CD14-positive monocyte (primary cell): ENCODE results near the gene LPGAT1. TPM values are rescaled to one million over a fixed set of nuclear protein-coding genes. Genes with fewer than 3 reads are reported as not detected.

Experiments
- DNase-seq, 3 donors: peaks; one replicate each; pipeline ENCODE4 v3.0.0-alpha.2; 2011 to 2022
- H2AFZ ChIP-seq: 2 replicates; pipeline ENCODE4 v1.6.0; 2012; ENCODE audit warnings: mild to moderate bottlenecking, low read depth, low read length, inconsistent platforms; ENCODE audit not compliant: insufficient read depth, poor library complexity, severe bottlenecking
- H3K27ac ChIP-seq, 2 donors: 1 replicate in 1 of 2; 2 replicates in 1 of 2; pipeline ENCODE4 v1.5.1; 2012 to 2013; ENCODE audit warnings: low read length in 2 of 2, control low read depth in 1 of 2, inconsistent platforms in 1 of 2, low read depth in 1 of 2, mild to moderate bottlenecking in 1 of 2
- H3K27me3 ChIP-seq, 2 donors: one replicate each; pipeline versions ENCODE4 v1.6.0 to v1.6.1; 2011 to 2013; ENCODE audit warnings: low read length in 2 of 2; ENCODE audit not compliant: control insufficient read depth in 2 of 2, insufficient read depth in 2 of 2
- H3K36me3 ChIP-seq, 2 donors: replicated peaks in 1 of 2; 1 replicate in 1 of 2; 2 replicates in 1 of 2; pipeline versions ENCODE4 v1.5.1 to v1.6.1; 2012 to 2013; ENCODE audit warnings: low read length in 2 of 2, control low read depth in 1 of 2, inconsistent platforms in 1 of 2, mild to moderate bottlenecking in 1 of 2; ENCODE audit not compliant: insufficient read depth in 2 of 2, control insufficient read depth in 1 of 2
- H3K4me1 ChIP-seq, 2 donors: 1 replicate in 1 of 2; 2 replicates in 1 of 2; pipeline versions ENCODE4 v1.5.1 to v1.6.1; 2012 to 2013; ENCODE audit warnings: low read length in 2 of 2, control low read depth in 1 of 2, inconsistent platforms in 1 of 2, mild to moderate bottlenecking in 1 of 2, moderate library complexity in 1 of 2; ENCODE audit not compliant: insufficient read depth in 2 of 2, control insufficient read depth in 1 of 2
- H3K4me2 ChIP-seq: replicated peaks from 2 replicates; pipeline ENCODE3; 2012; ENCODE audit warnings: low read length, moderate library complexity, mild to moderate bottlenecking; ENCODE audit not compliant: poor library complexity, severe bottlenecking; ENCODE audit errors: extremely low read depth
- H3K4me3 ChIP-seq, 3 experiments: fragments of 200-600 bp in 1 of 3; sonication (generic) in 1 of 3; replicated peaks in 1 of 3; 1 replicate in 2 of 3; 2 replicates in 1 of 3; pipeline ENCODE4 v1.5.1; 2011 to 2013; ENCODE audit warnings: low read length in 3 of 3, mild to moderate bottlenecking in 3 of 3, control low read depth in 2 of 3, low read depth in 2 of 3, inconsistent platforms in 1 of 3, moderate library complexity in 1 of 3
- H3K79me2 ChIP-seq: 2 replicates; pipeline ENCODE4 v1.6.0; 2012; ENCODE audit warnings: mild to moderate bottlenecking, control low read depth, inconsistent platforms, low read length, moderate library complexity; ENCODE audit not compliant: insufficient read depth
- H3K9ac ChIP-seq: 2 replicates; pipeline ENCODE4 v1.6.0; 2017; ENCODE audit warnings: low read length, mild to moderate bottlenecking; ENCODE audit not compliant: insufficient read depth, poor library complexity, severe bottlenecking
- H3K9me3 ChIP-seq, 2 donors: replicated peaks in 1 of 2; 1 replicate in 1 of 2; 2 replicates in 1 of 2; pipeline versions ENCODE4 v1.5.1 to v1.6.1; 2012 to 2013; ENCODE audit warnings: low read length in 2 of 2, control low read depth in 1 of 2; ENCODE audit not compliant: control insufficient read depth in 1 of 2, insufficient read depth in 1 of 2
- H4K20me1 ChIP-seq: 2 replicates; pipeline ENCODE4 v1.6.0; 2012; ENCODE audit warnings: mild to moderate bottlenecking, low read length, control low read depth, moderate library complexity; ENCODE audit not compliant: insufficient read depth
- H3K27ac Mint-ChIP-seq, 7 donors: one replicate each; pipeline ENCODE4 v1.8.0; 2020; ENCODE audit warnings: mild to moderate bottlenecking in 7 of 7, mixed read lengths in 7 of 7, moderate library complexity in 6 of 7, inconsistent platforms in 2 of 7
- H3K27me3 Mint-ChIP-seq, 3 donors: one replicate each; pipeline ENCODE4 v1.8.0; 2021 to 2022; ENCODE audit warnings: low read depth in 3 of 3, mild to moderate bottlenecking in 3 of 3, mixed read lengths in 3 of 3, moderate library complexity in 3 of 3, inconsistent platforms in 1 of 3
- H3K36me3 Mint-ChIP-seq, 2 donors: one replicate each; pipeline ENCODE4 v1.8.0; 2020; ENCODE audit warnings: mixed read lengths in 2 of 2, inconsistent platforms in 1 of 2, mild to moderate bottlenecking in 1 of 2
- H3K4me1 Mint-ChIP-seq: one replicate; pipeline ENCODE4 v1.8.0; 2020; ENCODE audit warnings: mild to moderate bottlenecking, mixed read lengths
- H3K4me3 Mint-ChIP-seq, 2 donors: one replicate each; pipeline ENCODE4 v1.8.0; 2020; ENCODE audit warnings: mild to moderate bottlenecking in 2 of 2, mixed read lengths in 2 of 2, moderate library complexity in 1 of 2
- H3K9me3 Mint-ChIP-seq, 7 donors: one replicate each; pipeline ENCODE4 v1.8.0; 2020 to 2022; ENCODE audit warnings: mixed read lengths in 7 of 7, mild to moderate bottlenecking in 6 of 7, moderate library complexity in 6 of 7, inconsistent platforms in 2 of 7
- WGBS: methylation state at CpG from one replicate; pipeline ENCODE4 v1.1.5; 2013; ENCODE audit warnings: missing lambda C conversion rate; ENCODE audit not compliant: insufficient coverage; 5-methylcytosine and 5-hydroxymethylcytosine counted together
- intact Hi-C, 2 donors: fragments of 100-400 bp; cut with micrococcal nuclease; formaldehyde crosslinking; loops; one replicate each; pipeline versions ENCODE4 v1.15.0 to v1.15.1; 2023
- polyA plus RNA-seq, 3 donors: library from polyadenylated mRNA; depleted of rRNA in 1 of 3; unstranded in 2 of 3; stranded (reverse) in 1 of 3; fragments of 300-500 nt in 2 of 3; fragments of >200 nt in 1 of 3; fragmentation: Illumina TruSeq in 2 of 3; gene quantifications; 1 replicate in 2 of 3; 2 replicates in 1 of 3; pipeline ENCODE4 v1.2.3, GENCODE V29; 2012 to 2021
- TF ChIP-seq, protein P1 (sequence below): fragments of 200-600 bp; IDR thresholded peaks from one replicate; pipeline ENCODE4 v1.8.0; 2022; ENCODE audit warnings: antibody characterized with exemption, mild to moderate bottlenecking

The LPGAT1 gene
- polyA plus RNA-seq, 3 donors: 19.5 to 52.1 (median 40.2) TPM

DNA sequence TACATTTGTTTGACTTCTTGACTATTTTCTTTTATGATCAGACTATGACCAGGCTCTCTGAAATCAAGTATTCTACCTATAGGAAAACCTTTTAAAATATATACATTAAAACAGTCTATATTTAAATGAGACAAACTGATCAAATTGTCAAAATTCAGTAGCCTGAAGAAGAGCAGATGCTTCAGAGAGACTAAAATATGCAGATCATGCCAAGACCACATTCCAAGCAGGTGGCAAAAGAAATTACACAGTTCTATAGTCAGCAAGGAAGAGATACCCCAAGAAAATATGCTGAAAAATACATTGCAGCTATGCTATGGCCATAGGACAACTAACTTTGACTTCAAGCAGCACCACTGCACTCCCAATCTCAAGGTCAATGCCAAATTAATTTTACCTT lies 3.5 kb downstream of the LPGAT1 start:
- H3K36me3 Mint-ChIP-seq: peaks cover 22 to 23% of the 10 kb centered on the region in 2 donors
- Histone ChIP-seq H3K4me2 (peak overlapping the region; percentile 94), H3K36me3 (peaks cover 5 to 16% of the 10 kb centered on the region in 2 donors), H3K9ac (no peak overlapping the region), H3K9me3 (no peaks in the 10 kb centered on the region), H4K20me1 (peaks cover 41% of the 10 kb centered on the region), H2AFZ (no peak overlapping the region), H3K27ac (no peak overlapping the region), H3K4me3 (peak overlapping the region in 1 of 3 experiments; percentile 81), H3K4me1 (peaks cover 56 to 72% of the 10 kb centered on the region in 2 donors), H3K79me2 (peaks cover 81% of the 10 kb centered on the region), H3K27me3 (no peaks in the 10 kb centered on the region)
- H3K27me3 Mint-ChIP-seq: no peaks in the 10 kb centered on the region
- H3K9me3 Mint-ChIP-seq: no peaks in the 10 kb centered on the region
- intact Hi-C loops: no loop called here
- peaks cover 65% of the 10 kb centered on the region for H3K4me1 Mint-ChIP-seq
- TF ChIP-seq, protein P1, sequence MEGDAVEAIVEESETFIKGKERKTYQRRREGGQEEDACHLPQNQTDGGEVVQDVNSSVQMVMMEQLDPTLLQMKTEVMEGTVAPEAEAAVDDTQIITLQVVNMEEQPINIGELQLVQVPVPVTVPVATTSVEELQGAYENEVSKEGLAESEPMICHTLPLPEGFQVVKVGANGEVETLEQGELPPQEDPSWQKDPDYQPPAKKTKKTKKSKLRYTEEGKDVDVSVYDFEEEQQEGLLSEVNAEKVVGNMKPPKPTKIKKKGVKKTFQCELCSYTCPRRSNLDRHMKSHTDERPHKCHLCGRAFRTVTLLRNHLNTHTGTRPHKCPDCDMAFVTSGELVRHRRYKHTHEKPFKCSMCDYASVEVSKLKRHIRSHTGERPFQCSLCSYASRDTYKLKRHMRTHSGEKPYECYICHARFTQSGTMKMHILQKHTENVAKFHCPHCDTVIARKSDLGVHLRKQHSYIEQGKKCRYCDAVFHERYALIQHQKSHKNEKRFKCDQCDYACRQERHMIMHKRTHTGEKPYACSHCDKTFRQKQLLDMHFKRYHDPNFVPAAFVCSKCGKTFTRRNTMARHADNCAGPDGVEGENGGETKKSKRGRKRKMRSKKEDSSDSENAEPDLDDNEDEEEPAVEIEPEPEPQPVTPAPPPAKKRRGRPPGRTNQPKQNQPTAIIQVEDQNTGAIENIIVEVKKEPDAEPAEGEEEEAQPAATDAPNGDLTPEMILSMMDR: no peak
- H3K27ac Mint-ChIP-seq: no peak overlapping the region
- peak overlapping the region in 1 of 2 donors; percentile 37 for H3K4me3 Mint-ChIP-seq
- no peak for DNase-seq

DNA sequence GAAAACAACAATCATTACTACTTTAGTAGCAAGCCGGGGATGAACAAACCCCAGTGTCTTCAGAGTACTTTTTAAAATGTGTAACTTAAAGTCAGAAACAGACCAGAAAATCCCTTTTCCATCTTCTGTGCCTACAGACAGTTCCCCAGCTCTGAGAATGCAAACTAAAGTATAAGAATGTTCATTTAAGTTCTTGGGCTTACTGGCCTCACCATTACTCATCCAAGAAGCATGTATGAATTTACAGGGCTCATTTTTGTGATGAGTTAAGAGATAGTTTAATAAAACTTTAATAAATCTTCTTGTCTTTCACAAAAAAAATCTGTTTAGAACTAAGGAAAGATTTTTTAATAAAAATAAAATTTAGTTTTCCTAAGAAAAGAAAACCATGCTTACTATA lies 4.6 kb downstream of the LPGAT1 start:
- Mint-ChIP-seq H3K27me3 (no peaks in the 10 kb centered on the region), H3K36me3 (peaks cover 23% of the 10 kb centered on the region in 2 donors), H3K27ac (no peak overlapping the region), H3K4me1 (peaks cover 69% of the 10 kb centered on the region), H3K9me3 (no peaks in the 10 kb centered on the region), H3K4me3 (no peak overlapping the region)
- H3K27me3 ChIP-seq: no peaks in the 10 kb centered on the region
- H3K9me3 ChIP-seq: no peaks in the 10 kb centered on the region
- H3K9ac ChIP-seq: no peak overlapping the region
- TF ChIP-seq, protein P1: no peak
- H3K4me1 ChIP-seq: peaks cover 59 to 80% of the 10 kb centered on the region in 2 donors
- peaks cover 5 to 16% of the 10 kb centered on the region in 2 donors for H3K36me3 ChIP-seq
- intact Hi-C loops: no loop called here
- H3K79me2 ChIP-seq: peaks cover 91% of the 10 kb centered on the region
- H4K20me1 ChIP-seq: peaks cover 44% of the 10 kb centered on the region
- no peak for DNase-seq
- no peak overlapping the region for H3K4me2 ChIP-seq
- H3K27ac ChIP-seq: no peak overlapping the region
- no peak overlapping the region for H3K4me3 ChIP-seq
- no CpG with 5 or more reads among the region's 1 CpG for WGBS
- H2AFZ ChIP-seq: no peak overlapping the region
